WTC11 (cell line): ENCODE measurements around the gene CYTH3.

Source experiments
- ETV6 ChIP-seq: sonication (generic); formaldehyde crosslinking; IDR thresholded peaks from 2 replicates; pipeline ENCODE4 v1.8.1; 2022; ENCODE audit warnings: mild to moderate bottlenecking, missing genetic modification reagents
- FOXJ3 ChIP-seq: sonication (generic); formaldehyde crosslinking; IDR thresholded peaks from 2 replicates; pipeline ENCODE4 v1.9.0; 2021; ENCODE audit warnings: missing genetic modification reagents, mild to moderate bottlenecking, borderline replicate concordance
- NFE2L1 ChIP-seq: sonication (generic); formaldehyde crosslinking; IDR thresholded peaks from 2 replicates; pipeline ENCODE4 v1.8.1; 2023; ENCODE audit warnings: missing genetic modification reagents
- NFYB ChIP-seq: sonication (generic); formaldehyde crosslinking; conservative IDR thresholded peaks from 2 replicates; pipeline ENCODE4 v1.8.0; 2022; ENCODE audit warnings: low read depth, missing genetic modification reagents
- NR2C2 ChIP-seq: sonication (generic); formaldehyde crosslinking; IDR thresholded peaks from 2 replicates; pipeline ENCODE4 v1.8.0; 2022; ENCODE audit warnings: mild to moderate bottlenecking, missing genetic modification reagents
- TF ChIP-seq, protein P1 (sequence below): fragments of 200-600 bp; IDR thresholded peaks from 2 replicates; pipeline ENCODE4 v1.8.0; 2022; ENCODE audit warnings: antibody characterized with exemption

DNA sequence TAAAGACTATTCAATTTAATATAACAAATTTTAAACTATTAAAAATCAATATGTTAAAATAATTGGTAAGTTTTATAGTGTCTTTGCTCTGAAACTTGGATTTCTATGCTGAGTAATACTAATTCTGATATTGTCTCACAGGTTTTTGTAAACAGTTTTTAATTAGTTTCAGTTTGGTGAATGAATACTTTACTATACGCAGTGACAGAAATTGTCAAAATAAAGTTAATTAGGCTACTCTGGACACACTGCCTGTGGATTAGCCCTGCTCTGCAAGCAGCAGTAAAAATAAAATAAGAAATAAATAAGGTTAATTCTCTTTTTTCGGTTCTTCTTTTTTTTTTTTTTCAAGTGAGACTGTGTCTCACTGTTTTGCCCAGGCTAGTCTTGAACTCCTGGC, 135.9 kb downstream of the CYTH3 start:
- TF ChIP-seq, protein P1, sequence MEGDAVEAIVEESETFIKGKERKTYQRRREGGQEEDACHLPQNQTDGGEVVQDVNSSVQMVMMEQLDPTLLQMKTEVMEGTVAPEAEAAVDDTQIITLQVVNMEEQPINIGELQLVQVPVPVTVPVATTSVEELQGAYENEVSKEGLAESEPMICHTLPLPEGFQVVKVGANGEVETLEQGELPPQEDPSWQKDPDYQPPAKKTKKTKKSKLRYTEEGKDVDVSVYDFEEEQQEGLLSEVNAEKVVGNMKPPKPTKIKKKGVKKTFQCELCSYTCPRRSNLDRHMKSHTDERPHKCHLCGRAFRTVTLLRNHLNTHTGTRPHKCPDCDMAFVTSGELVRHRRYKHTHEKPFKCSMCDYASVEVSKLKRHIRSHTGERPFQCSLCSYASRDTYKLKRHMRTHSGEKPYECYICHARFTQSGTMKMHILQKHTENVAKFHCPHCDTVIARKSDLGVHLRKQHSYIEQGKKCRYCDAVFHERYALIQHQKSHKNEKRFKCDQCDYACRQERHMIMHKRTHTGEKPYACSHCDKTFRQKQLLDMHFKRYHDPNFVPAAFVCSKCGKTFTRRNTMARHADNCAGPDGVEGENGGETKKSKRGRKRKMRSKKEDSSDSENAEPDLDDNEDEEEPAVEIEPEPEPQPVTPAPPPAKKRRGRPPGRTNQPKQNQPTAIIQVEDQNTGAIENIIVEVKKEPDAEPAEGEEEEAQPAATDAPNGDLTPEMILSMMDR, result no peak
- TF ChIP-seq ETV6 (CRISPR knock-in tag) (no peak), NFYB (CRISPR knock-in tag) (no peak), NR2C2 (CRISPR knock-in tag) (no peak), NFE2L1 (CRISPR knock-in tag) (no peak), FOXJ3 (no peak)
